ENCODE data around the gene SFRP4. TPM values are rescaled to one million over a fixed set of nuclear protein-coding genes. Genes with fewer than 3 reads are reported as not detected.

Gene SFRP4
- total RNA-seq, 1 experiment from 2014 or later: 0.24 TPM

GRCh38 chr7:37918526-37918925 lies 1.9 kb upstream of the SFRP4 start (continued):
- TF ChIP-seq, protein P1, sequence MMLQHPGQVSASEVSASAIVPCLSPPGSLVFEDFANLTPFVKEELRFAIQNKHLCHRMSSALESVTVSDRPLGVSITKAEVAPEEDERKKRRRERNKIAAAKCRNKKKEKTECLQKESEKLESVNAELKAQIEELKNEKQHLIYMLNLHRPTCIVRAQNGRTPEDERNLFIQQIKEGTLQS (CRISPR knock-in tag; conservative IDR thresholded peaks at IDR 0.05): no peak

- H3K4me1 Mint-ChIP-seq: peaks cover 9% of the 10 kb centered on the region
- POLR2A ChIA-PET: interaction anchor here (0.8 kb wide), 1 partner anchor 15 kb away, joined by 3 read pairs; no protein-coding TSS in a partner anchor
- H3K27me3 Mint-ChIP-seq (ENCODE audit: low read depth): peaks cover 80% of the 10 kb centered on the region
- no peaks in the 10 kb centered on the region for H3K36me3 Mint-ChIP-seq
- peak overlapping the region; percentile 78 for H3K4me3 Mint-ChIP-seq
- H3K9me3 Mint-ChIP-seq: no peaks in the 10 kb centered on the region
- H3K27ac Mint-ChIP-seq: no peak overlapping the region
- peak; percentile 42 for DNase-seq (ENCODE audit: low spot score)
- CTCF ChIA-PET: interaction anchor here (0.6 to 3.8 kb wide), 34 partner anchors 8 to 491 kb away, joined by 3 to 32 read pairs (median 7); partner anchors contain the start of gene STARD3NL
- ATAC-seq: peak; percentile 13
- peak; percentile 35; the same call in 1 of the 2 replicates for TF ChIP-seq ZNF317 (CRISPR knock-in tag; IDR thresholded peaks at IDR 0.05; ENCODE audit: borderline replicate concordance, low read depth)
- TF ChIP-seq ZNF416 (CRISPR knock-in tag; IDR thresholded peaks at IDR 0.05): no peak
- 0 out of 2 replicates have a peak, but pooled peaks have one; percentile 22 for TF ChIP-seq ELF4 (CRISPR knock-in tag; IDR thresholded peaks at IDR 0.05; ENCODE audit: low read depth)
- peak; percentile 94 for TF ChIP-seq ZBTB43 (CRISPR knock-in tag; IDR thresholded peaks at IDR 0.05)
- TF ChIP-seq FOXP1 (CRISPR knock-in tag; IDR thresholded peaks at IDR 0.05; ENCODE audit: borderline replicate concordance): peak; percentile 99
- 0 out of 2 replicates have a peak, but pooled peaks have one; percentile 11 for TF ChIP-seq HMGXB4 (CRISPR knock-in tag; IDR thresholded peaks at IDR 0.05)
- TF ChIP-seq, protein P2, sequence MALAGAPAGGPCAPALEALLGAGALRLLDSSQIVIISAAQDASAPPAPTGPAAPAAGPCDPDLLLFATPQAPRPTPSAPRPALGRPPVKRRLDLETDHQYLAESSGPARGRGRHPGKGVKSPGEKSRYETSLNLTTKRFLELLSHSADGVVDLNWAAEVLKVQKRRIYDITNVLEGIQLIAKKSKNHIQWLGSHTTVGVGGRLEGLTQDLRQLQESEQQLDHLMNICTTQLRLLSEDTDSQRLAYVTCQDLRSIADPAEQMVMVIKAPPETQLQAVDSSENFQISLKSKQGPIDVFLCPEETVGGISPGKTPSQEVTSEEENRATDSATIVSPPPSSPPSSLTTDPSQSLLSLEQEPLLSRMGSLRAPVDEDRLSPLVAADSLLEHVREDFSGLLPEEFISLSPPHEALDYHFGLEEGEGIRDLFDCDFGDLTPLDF (CRISPR knock-in tag; IDR thresholded peaks at IDR 0.05): peak; percentile 93; the same call in 1 of the 2 replicates
- peak; percentile 65; the same call in 1 of the 2 replicates for TF ChIP-seq RELA (CRISPR knock-in tag; IDR thresholded peaks at IDR 0.05; ENCODE audit: borderline replicate concordance)
- peak; percentile 88; the same call in 1 of the 2 replicates for TF ChIP-seq ATF2 (CRISPR knock-in tag; IDR thresholded peaks at IDR 0.05; ENCODE audit: borderline replicate concordance, low read depth)
- TF ChIP-seq ZNF219 (CRISPR knock-in tag; IDR thresholded peaks at IDR 0.05; ENCODE audit: borderline replicate concordance): peak; percentile 94; the same call in 1 of the 2 replicates
- TF ChIP-seq, protein P3, sequence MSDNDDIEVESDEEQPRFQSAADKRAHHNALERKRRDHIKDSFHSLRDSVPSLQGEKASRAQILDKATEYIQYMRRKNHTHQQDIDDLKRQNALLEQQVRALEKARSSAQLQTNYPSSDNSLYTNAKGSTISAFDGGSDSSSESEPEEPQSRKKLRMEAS (CRISPR knock-in tag; IDR thresholded peaks at IDR 0.05): peak; percentile 97
- no peak for TF ChIP-seq ZNF671 (CRISPR knock-in tag; IDR thresholded peaks at IDR 0.05)
- TF ChIP-seq CTCF (IDR thresholded peaks at IDR 0.05): no peak
- TF ChIP-seq SOX15 (CRISPR knock-in tag; IDR thresholded peaks at IDR 0.05): no peak
- peak; percentile 93; the same call in 1 of the 2 replicates for TF ChIP-seq ATF1 (CRISPR knock-in tag; IDR thresholded peaks at IDR 0.05)
- no peak for TF ChIP-seq EMX1 (CRISPR knock-in tag; IDR thresholded peaks at IDR 0.05)
- peak; percentile 74; the same call in 1 of the 2 replicates for TF ChIP-seq NR1H2 (CRISPR knock-in tag; IDR thresholded peaks at IDR 0.05)
- peak; percentile 94 for TF ChIP-seq NFE2L1 (CRISPR knock-in tag; IDR thresholded peaks at IDR 0.05)
- TF ChIP-seq CBFB (CRISPR knock-in tag; IDR thresholded peaks at IDR 0.05; ENCODE audit: low read depth): no peak; the same call in 1 of the 2 replicates
- peak; percentile 80 for TF ChIP-seq NR2C2 (CRISPR knock-in tag; IDR thresholded peaks at IDR 0.05)
- TF ChIP-seq CREB1 (CRISPR knock-in tag; IDR thresholded peaks at IDR 0.05): peak; percentile 75; the same call in 1 of the 2 replicates
- TF ChIP-seq GTF2I (CRISPR knock-in tag; conservative IDR thresholded peaks at IDR 0.05): no peak
- no peak for TF ChIP-seq ATF6 (CRISPR knock-in tag; IDR thresholded peaks at IDR 0.05)
Measured at GRCh38 chr7:37916017-37916672, 472 bp downstream of the SFRP4 start.

All from WTC11 (cell line).